Anterior cingulate cortex (tissue), 58 donors: ENCODE results near the gene ADCY1.

Experiments
- DNase-seq, 58 donors: peaks; one replicate each; lab custom pipeline; 2025; lab: John Stamatoyannopoulos, UW

ADCY1 gene

GRCh38 chr7:45575501-45576248 is 1.5 kb downstream of the ADCY1 start:
- DNase-seq: no peak

GRCh38 chr7:45576249-45576929 is 2.2 kb downstream of the ADCY1 start:
- DNase-seq: no peak

GRCh38 chr7:45578022-45578421 is 3.9 kb downstream of the ADCY1 start:
- DNase-seq: no peak

DNA sequence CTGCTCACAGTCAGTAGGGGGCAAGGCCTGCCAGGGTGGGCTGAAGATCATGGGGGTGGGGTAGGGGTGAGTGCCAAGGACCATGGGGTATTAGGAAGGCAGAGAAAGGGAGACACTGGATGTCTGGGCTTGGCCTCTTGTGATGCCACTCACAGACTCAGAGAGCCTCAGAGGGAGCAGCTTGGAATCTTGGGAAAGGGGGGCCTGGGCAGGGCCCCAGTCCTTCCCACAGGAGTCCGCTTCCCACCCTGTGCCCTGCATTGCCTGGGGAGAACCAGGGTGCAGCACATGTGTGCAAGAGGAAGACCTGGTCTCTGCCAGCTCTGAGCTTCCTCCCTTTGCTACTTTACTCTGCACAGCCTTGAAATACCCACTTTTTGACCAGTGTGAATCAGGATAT is 4.3 kb downstream of the ADCY1 start:
- no peak for DNase-seq

GRCh38 chr7:45579391-45579801 is 5.2 kb downstream of the ADCY1 start:
- peak in 1 of 58 donors; percentile 59 for DNase-seq

- no peak for DNase-seq
Observed at GRCh38 chr7:45580053-45580872, 6.1 kb downstream of the ADCY1 start.

DNA sequence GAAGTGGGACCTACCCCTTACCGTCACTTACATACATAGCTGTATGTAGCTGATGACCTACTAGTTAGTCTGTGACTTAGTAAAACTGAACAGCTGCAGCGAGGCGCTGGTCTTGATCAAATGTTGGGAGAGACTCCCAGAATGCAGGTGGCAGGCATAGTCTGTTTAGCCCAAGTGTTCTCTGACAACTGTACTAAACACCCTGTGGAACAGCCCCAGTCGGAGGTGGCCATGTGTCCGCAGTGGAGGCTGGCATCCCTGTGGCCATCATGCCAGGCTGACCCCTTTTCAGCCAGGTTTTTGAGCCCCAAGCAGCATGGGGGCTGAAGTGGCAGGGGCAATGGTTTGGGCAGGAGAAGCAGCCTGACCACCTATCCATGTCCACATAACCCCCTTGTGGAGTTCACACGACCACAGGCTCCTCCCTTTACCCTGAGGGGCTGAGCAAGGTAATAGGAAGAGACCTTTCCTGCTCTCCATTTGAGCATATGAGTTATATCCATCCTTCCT is 7.2 kb downstream of the ADCY1 start:
- no peak for DNase-seq

GRCh38 chr7:45582136-45582749 is 8.1 kb downstream of the ADCY1 start:
- no peak for DNase-seq

DNA sequence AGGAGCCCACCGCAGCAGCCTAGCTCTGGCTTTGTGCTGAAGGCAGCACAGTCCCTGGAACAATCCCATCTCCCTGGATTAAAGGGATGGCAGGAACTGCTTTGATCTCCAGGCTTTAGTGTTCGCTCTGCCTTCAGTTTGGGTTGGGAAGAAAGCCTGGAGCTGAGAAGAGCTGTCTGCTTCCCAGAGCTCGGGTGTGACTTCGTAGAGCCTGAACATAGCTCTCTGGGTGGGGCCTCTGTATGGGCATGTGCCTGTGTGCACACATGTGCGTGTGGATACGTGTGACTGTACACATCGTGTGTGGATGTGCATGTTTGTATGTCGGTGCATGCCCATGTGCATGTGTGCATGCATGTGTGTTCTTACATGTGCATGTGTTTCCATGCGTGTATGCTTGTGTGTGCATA is 8.7 kb downstream of the ADCY1 start:
- peak in 3 of 58 donors; percentile 25 to 50 (median 39) for DNase-seq

- peak in 2 of 58 donors; percentile 18 to 44 for DNase-seq
Observed at GRCh38 chr7:45583296-45583695, 9.1 kb downstream of the ADCY1 start.

DNA sequence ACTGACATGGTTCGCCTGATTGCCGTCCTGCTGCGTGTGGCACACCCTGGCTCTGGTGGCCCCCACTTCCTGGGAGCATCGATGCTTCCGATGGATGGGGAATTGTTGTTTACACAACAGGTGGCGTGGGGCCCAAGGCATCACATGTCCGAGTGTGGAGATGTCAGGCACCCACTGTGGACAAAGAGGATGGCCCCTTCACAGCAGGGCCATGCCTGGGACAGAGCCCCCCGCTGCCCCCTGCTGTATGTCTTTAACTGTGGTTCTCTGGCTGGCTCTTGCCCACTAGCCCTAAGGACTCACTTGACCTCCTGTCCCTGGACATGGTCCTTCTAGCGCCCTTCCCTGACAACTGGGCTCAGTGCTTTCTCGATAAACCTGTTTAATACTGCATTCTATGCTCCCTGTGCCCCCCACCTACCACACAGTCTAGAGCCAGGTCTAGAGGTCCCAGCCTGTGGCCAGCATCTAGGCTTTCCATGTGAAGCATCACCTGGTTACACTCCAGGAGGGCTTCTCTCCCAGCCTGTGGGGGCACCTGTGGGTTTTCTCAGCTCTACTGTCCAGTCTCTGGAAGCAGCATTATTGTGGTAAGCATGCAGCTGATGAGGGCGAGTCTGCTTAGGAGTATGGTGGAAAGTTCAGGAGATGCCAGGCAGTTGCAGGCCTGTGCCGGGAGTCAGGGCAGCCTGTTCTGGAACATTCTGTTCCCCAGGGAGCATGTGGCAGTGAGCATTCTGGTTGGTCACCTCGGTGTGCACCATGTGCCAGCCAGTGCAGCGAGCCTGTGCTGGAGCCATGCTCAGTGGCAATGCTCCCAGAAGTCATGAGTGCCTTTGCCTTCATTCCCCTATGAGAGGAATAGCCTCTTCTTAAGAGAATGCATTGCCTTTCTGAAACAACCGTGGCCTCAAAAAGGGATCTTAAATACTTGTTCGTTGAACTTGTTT is 10.4 kb downstream of the ADCY1 start:
- DNase-seq: peak in 3 of 58 donors; percentile 27 to 40 (median 36)

- no peak for DNase-seq
Observed at GRCh38 chr7:45585628-45586027, 11.5 kb downstream of the ADCY1 start.

DNA sequence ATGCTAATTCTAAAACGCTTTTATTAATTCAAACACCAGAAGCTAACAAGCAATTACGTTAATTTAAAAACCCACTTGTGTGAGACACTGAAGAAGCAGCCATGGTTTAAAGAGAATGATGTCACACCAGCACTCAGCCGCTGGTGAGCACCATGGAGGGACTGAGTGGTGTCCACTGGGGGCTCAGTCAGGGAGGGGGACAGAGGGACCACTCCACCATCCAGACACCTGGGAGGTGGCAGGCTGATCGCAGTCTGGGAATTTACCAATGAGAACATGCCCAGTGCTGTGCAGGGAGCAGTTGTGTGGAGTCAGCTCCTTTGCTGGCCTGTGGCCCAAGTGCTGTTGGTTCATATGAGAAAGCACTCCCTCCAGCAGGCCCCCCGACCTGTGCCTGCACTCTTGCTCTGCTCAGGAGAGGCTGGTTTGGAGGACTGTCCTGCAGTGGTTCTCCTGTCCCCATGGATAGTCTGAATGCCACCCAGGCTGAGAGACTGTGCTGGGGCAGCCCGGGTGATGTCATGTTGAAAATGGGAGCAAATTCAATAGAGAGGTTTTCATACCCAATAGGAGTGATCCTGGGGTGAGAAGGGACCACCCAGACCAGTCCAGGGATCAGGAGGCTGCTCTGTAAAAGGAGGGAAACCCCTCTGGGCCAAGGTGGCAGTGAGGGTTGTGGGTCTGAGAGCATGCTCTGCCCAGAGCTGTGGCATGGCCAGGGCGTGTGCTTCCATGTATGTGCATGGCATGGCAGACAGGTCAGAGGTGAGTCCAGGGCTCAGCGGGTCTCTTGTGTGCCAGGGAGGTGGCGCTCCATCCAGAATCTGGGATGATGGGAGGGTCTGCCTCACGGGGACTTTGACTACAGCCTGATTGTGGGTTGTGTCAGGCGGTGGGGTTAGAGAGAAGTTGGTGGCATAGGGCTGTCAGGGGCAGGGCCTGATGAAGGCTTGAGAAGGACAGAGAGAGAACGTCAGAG is 12.7 kb downstream of the ADCY1 start:
- DNase-seq: no peak

GRCh38 chr7:45588466-45588865 is 14.3 kb downstream of the ADCY1 start:
- no peak for DNase-seq

DNA sequence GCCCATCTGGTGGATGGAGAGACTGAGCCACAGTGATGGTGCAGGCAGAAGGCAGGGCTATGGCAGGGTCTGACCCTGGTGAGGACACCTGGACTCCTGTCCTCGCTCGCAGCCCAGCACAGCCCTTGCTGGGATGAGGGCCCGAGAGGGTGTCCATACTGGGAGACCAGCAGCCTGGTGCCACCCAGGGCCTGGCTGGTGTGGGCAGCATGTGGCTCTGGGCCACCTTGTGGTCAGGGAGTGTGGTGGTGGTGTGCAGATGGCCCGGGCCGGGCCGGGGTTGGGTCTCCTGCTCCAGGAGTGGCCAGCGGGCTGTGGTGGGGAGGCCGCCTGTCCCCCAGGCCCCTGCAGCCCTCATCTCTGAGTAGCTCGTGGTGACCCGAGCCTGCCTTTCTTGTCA is 14.9 kb downstream of the ADCY1 start:
- DNase-seq: no peak

GRCh38 chr7:45589915-45590678 is 15.9 kb downstream of the ADCY1 start:
- no peak for DNase-seq

- no peak for DNase-seq
Observed at GRCh38 chr7:45590679-45591057, 16.5 kb downstream of the ADCY1 start.
